HepG2 (cell line): ENCODE results near the gene CDH23. TPM values are rescaled to one million over a fixed set of nuclear protein-coding genes. Genes with fewer than 3 reads are reported as not detected.

ENCODE experiments used
- ATAC-seq: fragments of 200-7000 bp; cut with Tn5 transposase; 3 replicates; pipeline ENCODE4 v1.9.1; 2020; ENCODE audit warnings: mild to moderate bottlenecking, moderate library complexity
- BruUV-seq: library from RNA; stranded (reverse); fragments of 400-500 nt; replicated peaks from 2 replicates; lab custom pipeline; 2021; lab: Mats Ljungman, UMichigan
- CTCF ChIA-PET: fragments of 300-600 bp; formaldehyde crosslinking; extraction: SDS; loops from one replicate; lab custom pipeline; 2021; ENCODE audit warnings: low total read pairs, inconsistent platforms, low intra/inter-chr PET ratio; lab: Yijun Ruan, JAX
- POLR2A ChIA-PET: fragments of 350-600 bp; sonication (Branson Sonifier 250); formaldehyde crosslinking; loops from one replicate; lab custom pipeline; 2020; ENCODE audit warnings: antibody characterized with exemption, inconsistent platforms; lab: Yijun Ruan, JAX
- DNase-seq: peaks from one replicate; pipeline ENCODE4 v3.0.0-alpha.2; 2015; ENCODE audit warnings: low spot score
- FAIRE-seq: peaks from 3 replicates; lab custom pipeline; 2011; peaks lifted over from hg19 to GRCh38; lab: Jason Lieb, UNC
- H2AFZ ChIP-seq: one replicate; pipeline ENCODE4 v1.6.1; 2011; ENCODE audit warnings: low read length, inconsistent platforms
- H3K27ac ChIP-seq: fragments of 300-600 bp; 3 replicates; pipeline ENCODE4 v1.8.0; 2011; ENCODE audit warnings: mixed run types, mild to moderate bottlenecking, mixed read lengths, low read length, inconsistent platforms; ENCODE audit not compliant: insufficient read depth; ENCODE audit errors: extremely low read length
- H3K27me3 ChIP-seq, 2 experiments: fragments of 200-600 bp in 1 of 2; 2 replicates in 1 of 2; 3 replicates in 1 of 2; pipeline versions ENCODE4 v1.6.0 to v1.8.0; 2011; ENCODE audit warnings: low read length in 2 of 2, mild to moderate bottlenecking in 2 of 2, moderate library complexity in 2 of 2, inconsistent platforms in 1 of 2; ENCODE audit not compliant: insufficient read depth in 2 of 2, control insufficient read depth in 1 of 2
- H3K36me3 ChIP-seq, 2 experiments: fragments of 200-600 bp in 1 of 2; replicated peaks in 1 of 2; 2 replicates in 1 of 2; 3 replicates in 1 of 2; pipeline versions ENCODE4 v1.5.1 to v1.8.0; 2011; ENCODE audit warnings: low read length in 2 of 2, inconsistent platforms in 1 of 2; ENCODE audit not compliant: insufficient read depth in 2 of 2, control insufficient read depth in 1 of 2
- H3K4me1 ChIP-seq: 2 replicates; pipeline ENCODE4 v1.5.1; 2012; ENCODE audit warnings: low read length, inconsistent platforms; ENCODE audit not compliant: insufficient read depth
- H3K4me2 ChIP-seq: 2 replicates; pipeline ENCODE4 v1.6.0; 2011; ENCODE audit warnings: low read depth, low read length, inconsistent platforms
- H3K4me3 ChIP-seq, 3 experiments: fragments of 200-600 bp in 1 of 3; sonication (generic), shearing (Covaris generic) in 1 of 3; replicated peaks in 1 of 3; 2 replicates each; pipeline ENCODE4 v1.5.1; 2011 to 2016; ENCODE audit warnings: low read length in 3 of 3, inconsistent platforms in 2 of 3, low read depth in 2 of 3, mild to moderate bottlenecking in 2 of 3, control low read depth in 1 of 3, mixed read lengths in 1 of 3; ENCODE audit not compliant: insufficient read depth in 1 of 3
- H3K79me2 ChIP-seq: one replicate; pipeline ENCODE4 v1.6.1; 2011; ENCODE audit warnings: low read length, inconsistent platforms; ENCODE audit not compliant: insufficient read depth
- H3K9ac ChIP-seq: 2 replicates; pipeline ENCODE4 v1.6.0; 2011; ENCODE audit warnings: mild to moderate bottlenecking, low read depth, low read length, inconsistent platforms; ENCODE audit not compliant: insufficient read depth
- H3K9me3 ChIP-seq: 2 replicates; pipeline ENCODE4 v1.5.1; 2012; ENCODE audit warnings: mild to moderate bottlenecking, low read length
- H4K20me1 ChIP-seq: 2 replicates; pipeline ENCODE4 v1.6.0; 2011; ENCODE audit warnings: inconsistent platforms, mild to moderate bottlenecking, low read length, moderate library complexity; ENCODE audit not compliant: insufficient read depth
- CBX1 ChIP-seq: IDR thresholded peaks from one replicate; pipeline ENCODE4 v1.6.1; 2016; ENCODE audit warnings: antibody characterized with exemption, low read depth
- CSRNP2 ChIP-seq: sonication (generic); formaldehyde crosslinking; conservative IDR thresholded peaks from 2 replicates; pipeline ENCODE4 v1.8.0; 2022; ENCODE audit warnings: low read depth, missing genetic modification reagents
- HNRNPLL ChIP-seq: fragments of 200-400 bp; formaldehyde crosslinking; IDR thresholded peaks from 2 replicates; pipeline ENCODE4 v1.6.1; 2017; ENCODE audit warnings: mild to moderate bottlenecking, low read depth, low read length; ENCODE audit not compliant: poor library complexity, severe bottlenecking
- ISL2 ChIP-seq: sonication (generic); formaldehyde crosslinking; IDR thresholded peaks from 2 replicates; pipeline ENCODE4 v1.5.0; 2020; ENCODE audit warnings: missing genetic modification reagents
- SKI ChIP-seq: fragments of 450-650 bp; IDR thresholded peaks from one replicate; pipeline ENCODE4 v1.6.1; 2018; ENCODE audit warnings: mild to moderate bottlenecking; ENCODE audit not compliant: partially characterized antibody
- ZBTB21 ChIP-seq: sonication (generic); formaldehyde crosslinking; IDR thresholded peaks from 2 replicates; pipeline ENCODE4 v1.4.0; 2020; ENCODE audit warnings: missing genetic modification reagents
- ZBTB4 ChIP-seq: sonication (generic); formaldehyde crosslinking; IDR thresholded peaks from 2 replicates; pipeline ENCODE4 v1.4.0; 2020; ENCODE audit warnings: missing genetic modification reagents, mild to moderate bottlenecking, borderline replicate concordance
- ZC3H13 ChIP-seq: sonication (generic); formaldehyde crosslinking; IDR thresholded peaks from 2 replicates; pipeline ENCODE4 v1.8.1; 2023; ENCODE audit warnings: mild to moderate bottlenecking, missing genetic modification reagents, moderate library complexity
- ZNF207 ChIP-seq: fragments of 450-650 bp; IDR thresholded peaks from 2 replicates; pipeline ENCODE4 v1.6.1; 2016; ENCODE audit warnings: antibody characterized with exemption, borderline replicate concordance
- ZNF597 ChIP-seq: sonication (generic); formaldehyde crosslinking; IDR thresholded peaks from 2 replicates; pipeline ENCODE4 v1.5.0; 2020; ENCODE audit warnings: missing genetic modification reagents
- ZNF674 ChIP-seq: sonication (generic); formaldehyde crosslinking; IDR thresholded peaks from 2 replicates; pipeline ENCODE4 v1.5.0; 2020; ENCODE audit warnings: low read depth, mild to moderate bottlenecking, missing genetic modification reagents
- ZNF761 ChIP-seq: sonication (generic); formaldehyde crosslinking; conservative IDR thresholded peaks from 2 replicates; pipeline ENCODE4 v1.4.0; 2020; ENCODE audit warnings: mild to moderate bottlenecking, missing genetic modification reagents
- WGBS: methylation state at CpG from one replicate; pipeline ENCODE4 v1.1.6; 2017; ENCODE audit warnings: low lambda C conversion rate; 5-methylcytosine and 5-hydroxymethylcytosine counted together
- in situ Hi-C: cut with HindIII; loops from 2 replicates; pipeline ENCODE4 v1.10.0; 2017; ENCODE audit warnings: low pct_unique_long_range_greater_than_20kb; ENCODE audit not compliant: extremely low pct_ligation_motif_present
- intact Hi-C: fragments of 100-400 bp; cut with micrococcal nuclease; formaldehyde crosslinking; loops from one replicate; pipeline ENCODE4 v1.10.0; 2022; ENCODE audit not compliant: unreplicated experiment
- polyA plus RNA-seq, 8 experiments: library from polyadenylated mRNA; depleted of rRNA in 3 of 8; stranded (reverse) in 7 of 8; unstranded in 1 of 8; fragments of >200 nt; fragmentation: Illumina TruSeq in 4 of 8; extraction: Trizol in 4 of 8; gene quantifications; 2 replicates each; pipeline versions ENCODE4 v1.2.1 to v1.2.3, GENCODE V29; 2011 to 2016; ENCODE audit warnings: low read depth in 4 of 8, missing spikeins in 1 of 8, mixed read lengths in 1 of 8; ENCODE audit not compliant: insufficient read depth in 1 of 8
- total RNA-seq, 5 experiments: library from RNA; depleted of rRNA; stranded (reverse); fragments of >200 nt; fragmentation: Illumina TruSeq; extraction: Trizol; gene quantifications; 2 replicates each; pipeline ENCODE4 v1.2.3, GENCODE V29; 2016; ENCODE audit warnings: low read depth in 1 of 5
- TF ChIP-seq, protein P1 (sequence below): sonication (generic); formaldehyde crosslinking; IDR thresholded peaks from 2 replicates; pipeline ENCODE4 v1.8.0; 2023; ENCODE audit warnings: mild to moderate bottlenecking, missing genetic modification reagents

Gene CDH23
- total and polyA plus RNA-seq, 2 of the 13 experiments (the other 11 are each of a cell fraction or from before 2014, with no cell fraction given) = 0.13 TPM; not detected in 1

GRCh38 chr10:71824333-71824732 is 427.6 kb downstream of the CDH23 start:
- no peak overlapping the region for H2AFZ ChIP-seq
- no peaks in the 10 kb centered on the region for H3K79me2 ChIP-seq
- no peak overlapping the region for H3K27ac ChIP-seq
- no peaks in the 10 kb centered on the region for H3K27me3 ChIP-seq
- no peak for FAIRE-seq
- no peaks in the 10 kb centered on the region for H4K20me1 ChIP-seq
- no peak for ATAC-seq
- in situ Hi-C loops (no loop called here), intact Hi-C loops (no loop called here)
- peaks cover 54 to 92% of the 10 kb centered on the region in 2 experiments for H3K36me3 ChIP-seq
- H3K9ac ChIP-seq = no peak overlapping the region
- H3K9me3 ChIP-seq = no peaks in the 10 kb centered on the region
- H3K4me3 ChIP-seq = no peak overlapping the region
- no peak overlapping the region for H3K4me2 ChIP-seq
- WGBS = 99% methylated on average over 3 of the region's 3 CpGs
- no peak for DNase-seq
- CTCF ChIA-PET = no interaction called here
- BruUV-seq = no TSS peak
- no peaks in the 10 kb centered on the region for H3K4me1 ChIP-seq
- POLR2A ChIA-PET = no interaction called here
- no peak for TF ChIP-seq CSRNP2
- TF ChIP-seq, protein P1, sequence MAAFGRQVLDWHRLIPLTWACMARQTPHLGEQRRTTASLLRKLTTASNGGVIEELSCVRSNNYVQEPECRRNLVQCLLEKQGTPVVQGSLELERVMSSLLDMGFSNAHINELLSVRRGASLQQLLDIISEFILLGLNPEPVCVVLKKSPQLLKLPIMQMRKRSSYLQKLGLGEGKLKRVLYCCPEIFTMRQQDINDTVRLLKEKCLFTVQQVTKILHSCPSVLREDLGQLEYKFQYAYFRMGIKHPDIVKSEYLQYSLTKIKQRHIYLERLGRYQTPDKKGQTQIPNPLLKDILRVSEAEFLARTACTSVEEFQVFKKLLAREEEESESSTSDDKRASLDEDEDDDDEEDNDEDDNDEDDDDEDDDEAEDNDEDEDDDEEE (CRISPR knock-in tag) = no peak
- no peak for TF ChIP-seq CBX1
- TF ChIP-seq ISL2 = no peak

DNA sequence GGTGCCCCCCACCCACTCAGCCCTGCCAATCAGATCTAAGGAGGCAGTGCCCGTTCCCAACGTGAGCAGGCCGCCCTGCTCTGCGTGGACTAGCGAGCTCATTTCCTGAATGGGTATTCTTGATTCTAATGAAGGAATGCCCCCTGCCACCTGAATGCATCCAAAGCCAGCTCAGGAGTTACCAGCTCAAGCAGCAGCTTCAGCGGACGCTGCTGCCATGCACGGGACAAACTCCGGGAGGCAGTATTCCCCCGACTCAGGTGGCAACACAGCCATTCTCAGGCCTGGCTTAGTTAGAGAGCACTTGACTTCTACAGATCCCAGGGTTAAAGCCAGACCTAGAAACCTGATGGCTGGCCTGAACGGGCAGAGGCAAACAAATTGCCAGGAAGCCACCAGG is 428.5 kb downstream of the CDH23 start:
- no peaks in the 10 kb centered on the region for H3K4me1 ChIP-seq
- peaks cover 50 to 90% of the 10 kb centered on the region in 2 experiments for H3K36me3 ChIP-seq
- no peaks in the 10 kb centered on the region for H3K27me3 ChIP-seq
- no peak overlapping the region for H3K4me3 ChIP-seq
- in situ Hi-C loops = no loop called here
- intact Hi-C loops = no loop called here
- no TSS peak for BruUV-seq
- H3K9ac ChIP-seq = no peak overlapping the region
- no peaks in the 10 kb centered on the region for H3K79me2 ChIP-seq
- ChIA-PET CTCF (no interaction called here), POLR2A (no interaction called here)
- no peak for DNase-seq
- no peaks in the 10 kb centered on the region for H4K20me1 ChIP-seq
- no peak overlapping the region for H3K4me2 ChIP-seq
- WGBS = 80% methylated on average over 6 of the region's 11 CpGs
- H3K27ac ChIP-seq = no peak overlapping the region
- ATAC-seq = no peak
- no peak overlapping the region for H2AFZ ChIP-seq
- no peak for FAIRE-seq
- H3K9me3 ChIP-seq = no peaks in the 10 kb centered on the region
- TF ChIP-seq ZNF761 (CRISPR knock-in tag) (no peak), SKI (no peak), ZBTB21 (CRISPR knock-in tag) (no peak), ZNF207 (no peak), ZBTB4 (CRISPR knock-in tag) (no peak), ZNF674 (CRISPR knock-in tag) (no peak), ZC3H13 (CRISPR knock-in tag) (no peak), HNRNPLL (no peak), ZNF597 (no peak)
